ENCODE data around the gene PRLR.

GRCh38 chr5:35218981-35219380 lies 11.3 kb downstream of the PRLR start:
- TF ChIP-seq EZH2phosphoT487 (IDR thresholded peaks at IDR 0.05; ENCODE audit: low read depth, severe bottlenecking, unreplicated experiment), result no peak
- no peak for TF ChIP-seq EZH2 (IDR thresholded peaks at IDR 0.05; ENCODE audit: borderline replicate concordance)

All from hepatocyte (in vitro differentiated cells).